Mesodermal cell (in vitro differentiated cells): ENCODE results near the gene SH3BP5L.

Experiments
- H3K27ac ChIP-seq: 2 replicates; pipeline ENCODE4 v1.7.0; 2013; ENCODE audit warnings: mild to moderate bottlenecking, low read depth, low read length, moderate library complexity; ENCODE audit not compliant: severe bottlenecking
- H3K36me3 ChIP-seq: 2 replicates; pipeline ENCODE4 v1.7.1; 2013; ENCODE audit warnings: mild to moderate bottlenecking, low read length, moderate library complexity; ENCODE audit not compliant: control insufficient read depth, insufficient read depth
- H3K4me1 ChIP-seq: one replicate; pipeline ENCODE4 v1.7.1; 2013; ENCODE audit warnings: mild to moderate bottlenecking, low read length; ENCODE audit not compliant: insufficient read depth, control insufficient read depth, poor library complexity, severe bottlenecking
- H3K4me3 ChIP-seq: 2 replicates; pipeline ENCODE4 v1.7.0; 2013; ENCODE audit warnings: low read length, control low read depth, mild to moderate bottlenecking; ENCODE audit not compliant: insufficient read depth, poor library complexity, severe bottlenecking; ENCODE audit errors: extremely low read depth
- H3K9me3 ChIP-seq: 2 replicates; pipeline ENCODE4 v1.7.1; 2013; ENCODE audit warnings: mild to moderate bottlenecking, low read length, moderate library complexity; ENCODE audit not compliant: control insufficient read depth
- WGBS, 2 experiments: methylation state at CpG; one replicate each; pipeline ENCODE4 v1.1.5; 2013; ENCODE audit warnings: missing lambda C conversion rate in 2 of 2; ENCODE audit not compliant: insufficient coverage in 2 of 2; 5-methylcytosine and 5-hydroxymethylcytosine counted together

Gene SH3BP5L

DNA sequence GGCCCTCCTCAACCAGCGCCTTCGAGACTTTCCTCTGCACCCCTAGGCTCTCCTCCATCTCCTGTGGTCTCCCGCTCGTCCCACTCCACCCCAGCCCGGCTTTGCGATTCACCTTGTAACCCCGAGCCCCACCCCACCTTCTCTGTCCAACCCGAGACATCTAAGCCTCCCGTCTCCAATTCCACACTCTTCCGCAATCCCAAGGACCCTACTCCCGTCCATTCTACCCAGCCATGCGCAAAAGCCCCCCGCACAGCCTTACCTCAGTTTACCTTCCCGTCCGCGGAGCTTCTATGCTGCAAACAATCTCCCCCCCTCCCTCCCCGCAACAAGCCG lies 174 bp downstream of the SH3BP5L start:
- H3K27ac ChIP-seq = peak overlapping the region; percentile 98
- 0 to 1% methylated on average over 14 to 17 of the region's 18 CpGs for WGBS, 2 experiments
- H3K9me3 ChIP-seq = no peaks in the 10 kb centered on the region
- H3K4me3 ChIP-seq = peak overlapping the region; percentile 92
- peaks cover 40% of the 10 kb centered on the region for H3K36me3 ChIP-seq
- peaks cover 40% of the 10 kb centered on the region for H3K4me1 ChIP-seq

DNA sequence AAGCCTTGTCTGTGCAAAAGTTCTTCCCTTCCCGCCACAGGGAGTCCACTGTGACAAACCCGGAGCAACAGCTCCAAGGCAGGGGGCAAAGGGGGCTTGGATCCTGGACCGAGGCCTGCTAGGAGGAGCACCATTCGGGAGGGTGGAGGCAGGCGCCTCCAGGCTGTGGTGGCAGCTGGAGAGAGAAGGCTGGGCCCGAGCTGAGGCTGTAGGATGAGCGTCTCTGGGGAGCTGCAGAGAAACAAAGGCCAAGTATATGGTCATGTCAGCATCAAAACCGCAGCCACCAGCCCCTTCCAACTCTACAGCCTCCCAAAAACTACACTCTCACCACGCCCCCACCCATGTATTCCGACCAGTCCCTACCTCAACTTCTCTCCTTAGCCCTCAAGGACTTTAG lies 579 bp downstream of the SH3BP5L start:
- Histone ChIP-seq H3K4me1 (peaks cover 42% of the 10 kb centered on the region), H3K9me3 (no peaks in the 10 kb centered on the region), H3K27ac (peak overlapping the region; percentile 98), H3K36me3 (peaks cover 44% of the 10 kb centered on the region), H3K4me3 (peak overlapping the region; percentile 92)
- 54 to 58% methylated on average over 8 to 9 of the region's 10 CpGs for WGBS, 2 experiments

DNA sequence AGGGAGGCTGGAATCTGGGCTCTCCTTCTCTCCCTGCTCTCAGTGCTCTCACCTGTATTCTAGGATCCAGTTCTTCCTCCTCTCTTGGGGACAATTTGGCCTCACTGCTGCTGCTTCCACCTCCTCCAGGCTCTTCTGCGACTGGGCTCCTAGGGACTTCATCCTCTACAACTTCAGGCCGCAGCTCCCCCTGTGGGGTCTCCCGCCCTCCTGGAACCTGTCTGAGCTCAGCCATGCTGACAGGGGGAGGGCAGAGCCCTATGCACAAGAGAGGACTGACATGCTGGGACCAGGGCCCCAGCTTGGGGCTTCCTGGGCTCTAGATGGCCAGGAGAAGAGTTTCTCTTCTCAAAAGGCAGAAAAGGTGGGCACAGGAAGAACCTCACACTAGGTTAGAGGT lies 1.0 kb downstream of the SH3BP5L start:
- Histone ChIP-seq H3K27ac (no peak overlapping the region), H3K4me3 (peak overlapping the region; percentile 92), H3K4me1 (peaks cover 42% of the 10 kb centered on the region), H3K9me3 (no peaks in the 10 kb centered on the region), H3K36me3 (peaks cover 48% of the 10 kb centered on the region)
- 60 to 92% methylated on average over 1 to 3 of the region's 3 CpGs for WGBS, 2 experiments

DNA sequence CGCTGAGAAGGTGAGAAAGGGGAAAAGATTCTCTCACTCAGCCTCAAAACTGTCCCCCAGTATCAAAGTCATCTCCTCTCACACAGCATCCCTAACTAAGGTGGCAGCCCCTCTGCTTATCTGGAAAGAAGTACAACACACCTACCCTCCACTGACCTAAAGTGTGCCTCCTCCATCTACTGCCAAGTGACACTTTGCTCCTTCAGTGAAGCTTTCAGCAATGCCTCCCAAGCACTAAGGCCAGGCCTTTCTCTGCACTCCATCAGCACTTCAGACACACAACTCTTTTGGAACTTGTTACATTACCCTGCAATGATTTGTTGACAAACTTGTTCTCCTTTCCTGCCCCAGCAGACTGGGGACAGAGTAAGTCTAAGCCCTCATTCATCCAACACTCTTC lies 1.4 kb downstream of the SH3BP5L start:
- Histone ChIP-seq H3K9me3 (no peaks in the 10 kb centered on the region), H3K27ac (no peak overlapping the region), H3K4me1 (peaks cover 42% of the 10 kb centered on the region), H3K4me3 (no peak overlapping the region), H3K36me3 (peaks cover 52% of the 10 kb centered on the region)
- WGBS, 2 experiments = 100% methylated on average over 1 of the region's 1 CpG; no CpG with 5 or more reads in 1 of the 2 experiments

DNA sequence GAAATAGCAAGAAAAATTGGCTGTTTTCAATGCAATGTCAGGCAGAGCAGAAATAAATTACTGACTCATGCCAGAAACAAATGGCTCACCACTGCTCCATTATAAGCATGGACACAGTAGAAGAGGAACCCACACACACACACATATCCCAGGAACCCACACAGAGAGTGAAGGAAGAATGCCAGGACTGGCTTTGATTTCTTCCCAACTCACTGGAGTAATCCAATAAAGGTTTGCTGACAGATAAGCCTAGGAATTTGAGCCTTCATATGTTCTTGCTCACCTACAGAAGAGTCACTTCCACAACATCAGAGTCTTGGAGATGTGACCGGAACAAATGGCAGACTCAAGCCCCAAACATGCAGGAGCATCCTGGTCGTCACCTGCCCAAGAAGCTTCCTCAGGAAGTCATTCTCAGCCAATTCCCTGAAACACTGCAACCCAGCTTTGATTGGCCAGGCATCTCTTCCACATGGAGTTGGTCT lies 2.2 kb downstream of the SH3BP5L start:
- H3K4me1 ChIP-seq = peaks cover 42% of the 10 kb centered on the region
- 89 to 90% methylated on average over 2 of the region's 2 CpGs for WGBS, 2 experiments
- no peak overlapping the region for H3K4me3 ChIP-seq
- H3K27ac ChIP-seq = no peak overlapping the region
- peaks cover 59% of the 10 kb centered on the region for H3K36me3 ChIP-seq
- H3K9me3 ChIP-seq = no peaks in the 10 kb centered on the region

DNA sequence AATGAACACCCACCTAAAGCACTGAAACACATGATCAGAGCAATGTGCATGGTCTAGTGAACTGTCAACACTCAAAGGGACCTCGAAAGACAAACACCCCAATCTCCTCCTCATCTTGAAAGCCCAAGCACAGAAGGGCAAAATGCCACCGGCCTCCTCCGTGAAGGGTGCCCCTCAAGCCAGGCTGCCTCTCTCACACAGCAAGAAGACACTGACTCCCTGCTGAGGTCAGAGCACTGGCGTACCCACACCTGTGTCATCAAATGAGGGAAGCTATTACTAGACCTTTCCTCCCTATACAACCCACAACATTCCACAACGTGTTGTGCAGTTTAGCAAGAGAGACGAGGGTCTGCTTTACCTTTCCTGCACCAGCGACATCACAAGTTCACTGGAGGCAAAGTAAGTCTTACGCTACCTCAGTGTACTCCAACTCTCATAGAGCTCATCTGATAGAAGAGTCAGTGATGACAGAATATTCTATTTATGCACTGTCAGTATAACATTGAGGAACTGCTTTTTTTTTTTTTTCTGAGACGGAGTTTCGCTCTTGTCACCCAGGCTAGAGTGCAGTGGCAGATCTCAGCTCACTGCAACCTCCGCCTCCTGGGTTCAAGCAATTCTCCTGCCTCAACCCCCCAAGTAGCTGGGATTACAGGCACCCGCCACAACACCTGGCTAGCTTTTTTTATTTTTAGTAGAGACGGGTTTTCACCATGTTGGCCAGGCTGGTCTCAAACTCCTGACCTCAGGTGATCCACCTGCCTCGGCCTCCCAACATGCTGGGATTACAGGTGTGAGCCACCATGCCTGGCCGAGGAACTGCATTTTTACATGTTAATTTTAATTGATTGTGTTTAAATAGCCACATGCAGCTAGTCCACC lies 3.3 kb downstream of the SH3BP5L start:
- H3K27ac ChIP-seq = no peak overlapping the region
- WGBS, 2 experiments = 85 to 93% methylated on average over 8 to 10 of the region's 15 CpGs
- no peak overlapping the region for H3K4me3 ChIP-seq
- peaks cover 39% of the 10 kb centered on the region for H3K4me1 ChIP-seq
- peaks cover 66% of the 10 kb centered on the region for H3K36me3 ChIP-seq
- no peaks in the 10 kb centered on the region for H3K9me3 ChIP-seq

DNA sequence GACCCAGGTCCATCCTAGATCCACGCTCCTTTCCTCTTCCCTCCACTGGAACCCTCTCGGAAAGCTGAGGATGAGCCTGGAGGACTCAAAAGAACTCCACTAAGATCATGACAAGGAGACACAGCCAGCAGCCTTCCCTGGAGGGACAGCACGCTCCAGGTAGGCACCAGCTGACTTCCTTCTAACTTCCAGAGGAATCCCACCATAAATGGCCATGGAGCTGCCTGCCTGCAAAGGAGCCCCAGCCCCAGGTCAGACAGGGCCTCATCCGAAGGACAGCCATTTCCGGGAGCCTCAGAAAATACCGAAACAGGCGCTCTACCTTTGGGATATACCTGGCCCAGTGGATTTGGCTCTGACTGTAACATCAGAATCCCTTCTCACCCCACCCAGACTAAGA lies 4.1 kb downstream of the SH3BP5L start:
- WGBS, 2 experiments = 93% methylated on average over 6 of the region's 7 CpGs; no CpG with 5 or more reads in 1 of the 2 experiments
- Histone ChIP-seq H3K36me3 (peaks cover 72% of the 10 kb centered on the region), H3K4me3 (no peak overlapping the region), H3K9me3 (no peaks in the 10 kb centered on the region), H3K4me1 (peaks cover 36% of the 10 kb centered on the region), H3K27ac (peak overlapping the region; percentile 13)

DNA sequence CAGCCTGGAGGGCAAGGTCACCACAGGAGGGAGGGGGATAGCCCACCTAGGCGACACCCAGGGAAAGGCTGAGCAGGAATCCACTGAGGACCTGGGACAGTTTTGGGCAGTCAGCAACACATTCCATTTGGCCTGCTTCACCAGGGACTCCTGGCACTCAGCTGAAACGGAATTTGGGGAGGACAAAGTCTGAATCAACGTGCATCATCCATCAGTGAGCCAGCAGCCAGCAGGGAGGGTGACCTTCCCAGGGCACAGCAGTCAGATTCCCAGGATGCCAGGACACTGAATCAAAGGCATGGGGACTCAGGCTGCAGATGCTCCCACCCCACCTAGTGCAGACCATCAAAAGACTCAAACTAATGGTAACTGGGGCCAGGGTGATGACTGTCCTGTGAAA lies 4.6 kb downstream of the SH3BP5L start:
- H3K9me3 ChIP-seq = no peaks in the 10 kb centered on the region
- H3K27ac ChIP-seq = peak overlapping the region; percentile 29
- H3K36me3 ChIP-seq = peaks cover 78% of the 10 kb centered on the region
- peaks cover 36% of the 10 kb centered on the region for H3K4me1 ChIP-seq
- WGBS, 2 experiments = 74 to 78% methylated on average over 3 of the region's 3 CpGs
- H3K4me3 ChIP-seq = no peak overlapping the region

DNA sequence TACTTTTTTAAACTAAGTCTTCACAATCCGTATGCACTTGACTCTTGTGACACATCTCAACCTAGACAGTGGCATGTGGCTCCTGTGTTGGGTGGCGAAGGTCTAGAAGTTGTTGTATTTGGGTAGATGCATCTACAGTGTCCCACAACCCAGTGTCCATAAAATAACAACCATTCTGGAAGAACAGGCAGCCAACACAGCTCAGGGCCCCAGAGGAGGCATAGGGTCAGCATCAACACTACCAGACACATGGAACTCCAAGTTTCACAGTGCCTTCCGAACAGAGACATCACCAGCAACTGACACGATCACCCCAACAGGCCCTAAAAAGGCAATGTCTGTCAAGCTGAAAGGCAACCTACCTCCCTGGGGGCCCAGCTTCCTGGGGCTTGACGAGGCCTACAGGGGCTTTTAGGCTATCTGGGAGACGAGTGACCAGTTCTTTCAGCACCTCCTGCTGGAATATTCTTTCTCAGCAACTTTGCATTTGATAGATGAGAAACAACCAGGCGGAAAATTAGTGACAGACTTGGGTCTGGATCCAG lies 5.6 kb downstream of the SH3BP5L start:
- no peak overlapping the region for H3K27ac ChIP-seq

DNA sequence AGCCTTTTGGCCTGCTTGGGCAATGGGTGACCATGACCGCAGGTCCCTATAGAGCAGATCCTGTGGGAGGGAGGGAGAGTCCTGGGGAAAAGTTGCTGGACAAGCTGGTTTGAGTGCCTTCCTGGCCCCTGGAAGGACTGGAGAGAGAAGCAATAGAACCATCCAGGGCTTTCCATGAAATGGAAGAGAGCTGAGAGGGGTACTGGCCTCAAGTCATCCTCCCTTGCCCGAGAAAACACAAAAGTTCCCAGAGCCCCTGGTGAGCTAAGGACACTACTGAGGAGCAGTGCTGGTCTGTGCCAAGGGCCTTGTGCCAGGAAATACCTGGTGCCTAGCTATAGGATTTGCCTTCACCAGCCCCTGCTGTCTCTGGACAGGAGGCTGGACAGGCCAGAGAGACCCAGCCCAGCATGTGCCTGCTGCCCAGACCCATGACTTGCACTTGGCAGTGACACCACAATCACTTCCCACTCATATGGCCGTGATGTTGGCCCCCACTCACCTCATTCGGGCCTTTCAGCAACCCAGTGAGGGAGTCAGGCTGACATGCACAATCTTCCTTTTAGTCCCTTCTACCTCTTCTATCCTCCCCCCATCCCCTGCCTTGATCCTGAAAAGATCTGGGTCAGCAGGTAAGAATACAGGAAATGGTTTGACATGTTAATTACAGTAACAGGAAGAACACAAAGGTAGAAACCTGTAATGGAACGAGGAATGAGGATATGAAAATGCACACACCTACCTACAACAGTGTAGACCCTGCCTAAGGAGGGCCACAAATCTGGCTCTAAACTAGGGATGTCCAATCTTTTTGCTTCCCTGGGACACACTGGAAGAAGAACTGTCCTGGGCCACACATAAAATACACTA lies 7.0 kb downstream of the SH3BP5L start:
- H3K4me1 ChIP-seq = peaks cover 26% of the 10 kb centered on the region
- peaks cover 90% of the 10 kb centered on the region for H3K36me3 ChIP-seq
- 82 to 96% methylated on average over 2 of the region's 5 CpGs for WGBS, 2 experiments
- no peak overlapping the region for H3K27ac ChIP-seq
- no peaks in the 10 kb centered on the region for H3K9me3 ChIP-seq
- H3K4me3 ChIP-seq = no peak overlapping the region

More for the DNA sequence above, 5.6 kb downstream of the SH3BP5L start:
- Histone ChIP-seq H3K4me1 (peaks cover 36% of the 10 kb centered on the region), H3K4me3 (no peak overlapping the region), H3K36me3 (peaks cover 88% of the 10 kb centered on the region), H3K9me3 (no peaks in the 10 kb centered on the region)
- WGBS, 2 experiments = 97 to 100% methylated on average over 4 to 5 of the region's 7 CpGs
